IPS-18c (cell line): ENCODE measurements around the gene LMAN2.
"Not testable (repeated sequence)": the region's sequence is repeated elsewhere in the genome, so short reads cannot be mapped to it uniquely, and the experiment has no call there.

ENCODE experiments used
- H3K4me3 ChIP-seq: 2 replicates; pipeline ENCODE4 v1.7.0; 2013; ENCODE audit warnings: low read depth, mild to moderate bottlenecking, low read length, moderate library complexity; ENCODE audit not compliant: insufficient read depth
- H3K9me3 ChIP-seq: one replicate; pipeline ENCODE4 v1.6.1; 2013; ENCODE audit warnings: mild to moderate bottlenecking, low read length, moderate library complexity; ENCODE audit not compliant: control insufficient read depth, insufficient read depth

Gene LMAN2

DNA sequence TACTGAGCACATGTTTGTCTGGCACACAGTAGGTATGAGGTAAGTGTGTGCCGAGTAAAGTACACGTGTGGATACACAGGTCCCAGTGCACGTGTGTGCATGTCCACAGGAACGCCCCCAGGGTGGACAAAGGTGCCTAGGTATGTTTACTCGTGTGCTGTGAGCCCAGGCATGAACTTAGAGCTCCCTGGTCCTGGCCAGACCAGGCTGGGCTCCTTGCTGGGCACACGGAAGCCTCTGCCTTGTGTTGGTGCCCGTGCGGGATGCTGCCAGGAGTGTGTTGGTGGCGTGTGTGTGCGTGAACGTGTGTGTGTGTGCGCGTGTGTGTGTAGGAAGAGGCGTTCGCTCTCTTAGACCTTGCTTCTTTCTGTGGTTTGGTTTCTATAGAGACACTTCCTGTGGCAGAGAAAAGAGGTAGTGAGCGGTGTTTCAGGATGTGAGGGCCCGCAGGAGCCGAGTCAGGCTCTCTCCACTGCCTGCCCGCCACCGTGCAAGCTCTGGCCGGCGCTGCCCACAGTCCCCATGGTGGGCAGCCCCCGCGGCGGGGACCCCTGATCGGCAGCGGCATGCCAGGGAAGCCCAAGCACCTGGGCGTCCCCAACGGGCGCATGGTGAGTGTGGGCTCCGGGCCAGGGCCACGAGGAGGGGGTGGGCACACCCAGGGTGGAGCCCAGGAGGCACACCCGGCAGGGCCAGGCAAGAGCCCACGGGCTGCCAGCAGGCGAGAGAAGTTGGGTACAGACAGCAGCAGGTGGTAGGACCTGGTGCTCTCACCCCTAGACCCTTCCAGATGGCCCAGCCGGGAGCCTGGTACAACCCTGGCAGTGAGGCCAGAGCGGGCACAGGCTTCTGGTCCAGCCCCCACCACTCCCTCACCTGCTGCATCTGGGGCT is 6.2 kb upstream of the LMAN2 start, which contains the start of gene RGS14:
TSS of gene RGS14 (plus strand) at position 466 of the 893 bp plus-strand sequence. CDS start at position 567, 101 bp downstream.
- H3K4me3 ChIP-seq = no peak within 1 kb of the TSS

DNA sequence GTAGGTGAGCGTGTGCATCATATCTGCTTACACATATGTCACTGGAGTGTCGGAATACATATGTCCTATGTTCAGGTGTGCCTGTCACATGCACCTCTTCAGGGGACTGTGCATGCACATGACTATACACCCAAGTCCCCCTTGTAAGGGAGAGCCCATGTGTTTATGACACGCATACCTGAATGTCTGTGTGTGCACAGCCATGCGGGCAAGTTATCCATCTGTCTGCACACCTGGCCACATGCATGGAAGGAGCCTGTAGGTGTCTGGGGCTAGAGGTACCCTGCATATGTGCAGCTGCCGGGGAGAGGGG is 5.6 kb upstream of the LMAN2 start:
- no peaks in the 10 kb centered on the region for H3K9me3 ChIP-seq
- no peak overlapping the region for H3K4me3 ChIP-seq

More for the DNA sequence above, 6.2 kb upstream of the LMAN2 start, which contains the start of gene RGS14:
- H3K9me3 ChIP-seq = no peaks in the 10 kb centered on the region

- no peak overlapping the region for H3K4me3 ChIP-seq
- H3K9me3 ChIP-seq = no peaks in the 10 kb centered on the region
These were observed 5.3 kb upstream of the LMAN2 start for GRCh38 chr5:177356746-177357145.

DNA sequence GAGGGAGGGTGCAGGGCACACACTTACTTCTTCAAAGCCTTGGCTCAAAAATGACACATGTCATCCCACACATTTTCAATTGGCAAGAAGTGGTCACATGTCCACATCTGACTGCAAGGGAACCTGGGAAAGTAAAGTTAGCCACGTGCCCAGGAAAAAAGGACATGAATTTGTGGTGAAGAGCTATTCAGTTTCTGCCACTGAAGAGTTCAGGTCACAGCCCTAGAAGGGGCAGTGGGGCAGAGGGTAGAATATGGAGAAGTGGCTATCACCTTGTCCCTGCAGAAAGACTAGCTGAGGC is 4.3 kb upstream of the LMAN2 start:
- no peaks in the 10 kb centered on the region for H3K9me3 ChIP-seq
- H3K4me3 ChIP-seq = no peak overlapping the region

DNA sequence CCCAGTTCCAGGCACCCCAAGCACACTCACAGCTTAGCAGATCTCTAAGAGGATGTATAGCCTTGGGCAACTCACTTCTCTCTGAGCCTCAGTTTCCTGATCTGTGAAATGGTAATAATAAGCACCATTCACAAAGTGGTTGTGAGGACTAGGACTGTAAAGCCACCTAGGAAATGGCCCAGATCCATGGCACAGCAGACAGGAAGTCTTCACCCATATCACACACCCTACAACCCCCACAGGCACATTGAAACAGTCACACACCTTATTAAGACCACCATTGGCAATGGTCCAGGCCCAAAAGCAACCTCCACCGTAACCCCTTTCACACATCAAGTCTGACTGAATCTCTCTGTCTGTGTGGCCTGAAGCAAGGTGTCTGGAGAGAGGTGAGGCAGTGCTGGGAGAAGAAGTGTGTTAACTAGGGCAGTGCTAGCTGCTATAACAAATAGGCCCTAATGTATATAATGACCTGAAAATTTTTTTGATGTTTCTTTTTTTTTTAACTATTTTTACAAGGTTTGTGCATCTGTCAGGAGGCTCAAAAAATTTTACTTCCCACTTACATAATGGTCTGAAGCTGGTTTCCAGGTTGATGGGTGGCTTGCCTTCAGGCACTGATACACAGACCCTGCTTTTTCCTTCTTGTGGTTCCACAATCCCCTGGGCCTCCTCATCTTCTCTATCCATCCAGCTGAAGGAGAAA is 3.8 kb upstream of the LMAN2 start:
- Histone ChIP-seq H3K9me3 (no peaks in the 10 kb centered on the region), H3K4me3 (no peak overlapping the region)

DNA sequence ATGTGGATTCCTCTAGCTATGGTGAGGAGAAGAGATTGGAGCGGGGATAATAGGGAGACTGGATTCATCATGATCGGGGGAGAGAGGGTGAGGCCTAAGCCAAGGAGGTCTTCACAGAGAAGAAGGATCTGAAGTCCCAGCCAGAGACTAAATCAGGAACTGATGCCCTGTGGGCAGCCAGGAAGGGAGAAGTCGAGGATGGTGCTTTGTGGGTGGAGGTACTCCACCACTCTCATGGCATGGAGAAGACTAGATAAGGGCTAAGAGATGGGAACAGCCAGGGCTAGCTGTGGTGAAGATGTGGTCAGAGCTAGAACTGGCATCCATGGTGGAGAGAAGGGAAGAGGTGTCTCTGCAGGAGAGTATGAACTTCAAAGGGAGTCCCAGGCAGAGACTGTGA is 3.2 kb upstream of the LMAN2 start:
- no peak overlapping the region for H3K4me3 ChIP-seq
- no peaks in the 10 kb centered on the region for H3K9me3 ChIP-seq

GRCh38 chr5:177354256-177354655 is 2.8 kb upstream of the LMAN2 start:
- no peak overlapping the region for H3K4me3 ChIP-seq
- no peaks in the 10 kb centered on the region for H3K9me3 ChIP-seq

DNA sequence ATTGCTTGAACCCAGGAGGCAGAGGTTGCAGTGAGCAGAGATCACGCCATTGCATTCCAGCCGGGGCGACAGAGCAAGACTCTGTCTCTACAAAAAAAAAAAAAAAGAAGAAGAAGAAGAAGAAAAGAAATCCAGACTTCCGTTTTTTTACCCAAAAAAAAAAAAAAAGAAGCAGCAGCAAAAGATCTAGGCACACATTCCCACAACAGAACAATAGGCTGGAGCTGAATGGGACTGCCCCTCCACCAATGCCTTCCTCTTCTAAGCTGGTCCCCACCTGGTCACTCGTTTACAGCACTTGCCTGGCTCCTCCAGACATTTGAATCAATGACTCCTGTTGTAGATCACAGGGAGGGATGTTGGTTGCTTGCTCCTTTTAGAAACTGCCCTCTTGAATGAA is 1.6 kb upstream of the LMAN2 start:
- no peaks in the 10 kb centered on the region for H3K9me3 ChIP-seq
- H3K4me3 ChIP-seq = no peak overlapping the region

- H3K4me3 ChIP-seq = peak overlapping the region; percentile 97
- H3K9me3 ChIP-seq = no peaks in the 10 kb centered on the region
These were observed 584 bp downstream of the LMAN2 start for GRCh38 chr5:177350776-177351391.

DNA sequence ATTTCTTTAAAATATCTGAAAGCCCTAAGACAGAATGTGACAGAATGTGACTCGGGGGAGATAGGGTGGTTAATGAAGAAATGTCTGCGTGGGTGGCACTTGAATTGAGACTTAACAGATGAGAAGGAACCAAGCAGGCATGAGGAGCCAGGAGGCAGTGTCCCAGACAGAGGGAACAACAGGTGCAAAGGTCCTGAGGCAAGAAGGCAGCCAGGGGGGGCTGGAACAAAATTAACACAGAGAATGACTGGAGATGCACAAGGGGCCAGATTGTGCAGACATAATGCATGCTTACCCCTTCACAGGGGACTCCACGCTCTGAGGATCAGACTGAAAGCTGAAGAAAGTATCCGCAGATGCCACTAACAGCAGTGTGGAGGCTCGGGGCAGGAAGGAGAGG is 1.7 kb downstream of the LMAN2 start:
- Histone ChIP-seq H3K4me3 (no peak overlapping the region; the same call in 1 of the 2 replicates), H3K9me3 (no peaks in the 10 kb centered on the region)

DNA sequence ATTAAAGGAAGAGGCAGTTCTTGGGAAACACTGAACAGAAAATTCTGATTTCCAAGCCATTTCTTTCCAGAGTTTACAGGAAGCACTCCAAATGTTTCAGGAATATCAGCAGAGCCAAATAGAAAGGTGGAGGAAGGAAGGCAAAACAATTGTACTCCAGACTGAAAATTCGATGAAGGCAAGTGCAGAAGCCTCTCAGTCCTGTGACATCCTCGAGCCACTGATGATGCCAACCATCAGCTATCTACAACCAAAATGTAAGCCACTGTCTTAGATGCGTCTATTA is 2.2 kb downstream of the LMAN2 start:
- H3K9me3 ChIP-seq = no peaks in the 10 kb centered on the region
- no peak overlapping the region for H3K4me3 ChIP-seq

DNA sequence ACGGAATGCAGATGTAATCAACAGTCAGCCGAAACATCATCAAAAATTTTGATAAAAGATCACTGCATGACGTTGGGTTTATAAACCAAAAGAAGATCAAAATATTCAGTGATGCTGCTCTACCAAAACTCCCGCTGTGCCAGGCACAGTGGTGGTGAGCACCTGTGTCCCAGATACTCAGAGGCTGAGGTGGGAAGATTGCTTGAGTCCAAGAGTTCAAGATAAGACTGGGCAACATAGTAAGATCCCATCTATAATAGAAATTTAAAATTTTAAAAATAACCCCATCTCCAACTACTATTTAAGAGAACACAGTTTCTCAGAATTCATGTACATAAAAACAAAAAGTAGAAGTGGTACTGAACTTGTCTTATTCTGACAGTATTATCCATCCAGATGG is 3.8 kb downstream of the LMAN2 start:
- H3K9me3 ChIP-seq = no peaks in the 10 kb centered on the region
- no peak overlapping the region for H3K4me3 ChIP-seq

DNA sequence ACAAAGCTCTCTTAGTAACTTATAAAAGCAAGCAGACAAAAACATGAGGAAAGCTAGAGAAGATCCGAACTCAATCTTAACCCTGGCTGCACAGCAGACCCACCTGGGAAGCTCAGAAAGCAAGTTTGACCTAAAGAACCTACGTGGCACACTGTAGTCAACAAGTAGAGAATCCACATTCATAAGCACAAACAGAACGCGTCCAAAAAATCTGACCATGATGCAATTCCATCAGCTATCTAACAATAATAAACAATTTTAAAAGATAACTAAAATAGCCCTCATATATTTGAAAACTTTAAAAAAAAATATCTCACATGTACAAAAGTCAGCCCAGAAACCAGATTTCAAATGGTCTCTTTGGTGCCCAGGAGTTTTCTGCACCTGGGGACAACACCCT is 4.6 kb downstream of the LMAN2 start:
- Histone ChIP-seq H3K9me3 (no peaks in the 10 kb centered on the region), H3K4me3 (no peak overlapping the region)

- Histone ChIP-seq H3K4me3 (no peak overlapping the region), H3K9me3 (no peaks in the 10 kb centered on the region)
These were observed 6.6 kb downstream of the LMAN2 start for GRCh38 chr5:177344891-177345290.

- Histone ChIP-seq H3K9me3 (no peaks in the 10 kb centered on the region), H3K4me3 (no peak overlapping the region)
These were observed 7.7 kb downstream of the LMAN2 start for GRCh38 chr5:177343777-177344176.

- not testable (repeated sequence) for H3K4me3 ChIP-seq, H3K9me3 ChIP-seq
These were observed 8.5 kb downstream of the LMAN2 start for GRCh38 chr5:177343000-177343399.

- no peak overlapping the region for H3K4me3 ChIP-seq
- H3K9me3 ChIP-seq = no peaks in the 10 kb centered on the region
These were observed 12.3 kb downstream of the LMAN2 start for GRCh38 chr5:177339107-177339638.
